Smooth muscle cell of the pulmonary artery (primary cell): ENCODE results near the gene PITPNC1. TPM values are rescaled to one million over a fixed set of nuclear protein-coding genes. Genes with fewer than 3 reads are reported as not detected.

Experiments used
- total RNA-seq: library from RNA; depleted of rRNA; stranded (reverse); fragments of >200 nt; gene quantifications from 2 replicates; pipeline ENCODE4 v1.2.3, GENCODE V29; 2014

Gene PITPNC1
- total RNA-seq = 23.2 and 25.7 TPM in 2 replicates

DNA sequence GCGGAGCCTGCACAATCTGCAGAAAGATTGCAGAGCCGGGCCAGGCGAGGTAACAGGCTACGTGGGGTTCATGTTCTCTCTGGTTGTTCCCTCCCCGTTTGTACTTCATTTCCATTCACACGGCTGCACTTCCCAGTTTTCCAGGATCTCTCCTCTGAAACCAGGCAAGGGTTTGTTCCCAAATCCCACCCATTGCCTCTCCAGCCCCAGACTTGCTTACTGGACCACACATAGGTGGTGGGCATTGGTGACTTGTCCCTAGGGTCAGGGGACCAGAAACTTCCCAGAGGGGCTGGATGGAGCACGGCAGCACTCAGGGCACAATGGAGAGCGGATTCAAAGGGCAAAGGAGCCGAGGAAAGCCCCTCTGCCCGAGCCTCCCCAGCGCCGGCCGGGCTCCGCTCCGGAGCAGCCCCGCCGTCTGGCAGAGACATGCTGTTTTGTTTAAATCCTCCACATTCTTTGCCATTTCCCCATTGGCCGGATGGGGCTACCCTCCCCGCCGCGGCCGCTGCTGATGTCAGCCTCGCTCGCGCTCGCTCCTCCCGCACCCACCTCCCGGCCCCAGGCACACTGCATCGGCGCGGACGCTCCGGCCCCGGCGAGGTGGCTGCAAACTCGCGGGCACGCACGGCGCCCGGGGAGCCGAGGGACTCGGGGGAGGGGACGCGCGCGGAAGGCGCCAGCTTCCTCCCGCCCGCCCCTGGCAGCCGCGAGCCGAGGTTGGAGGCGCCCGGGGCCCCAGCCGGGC lies at the start of gene PITPNC1:
PITPNC1 (plus strand) TSS at position 545 of the 751 bp plus-strand sequence.

DNA sequence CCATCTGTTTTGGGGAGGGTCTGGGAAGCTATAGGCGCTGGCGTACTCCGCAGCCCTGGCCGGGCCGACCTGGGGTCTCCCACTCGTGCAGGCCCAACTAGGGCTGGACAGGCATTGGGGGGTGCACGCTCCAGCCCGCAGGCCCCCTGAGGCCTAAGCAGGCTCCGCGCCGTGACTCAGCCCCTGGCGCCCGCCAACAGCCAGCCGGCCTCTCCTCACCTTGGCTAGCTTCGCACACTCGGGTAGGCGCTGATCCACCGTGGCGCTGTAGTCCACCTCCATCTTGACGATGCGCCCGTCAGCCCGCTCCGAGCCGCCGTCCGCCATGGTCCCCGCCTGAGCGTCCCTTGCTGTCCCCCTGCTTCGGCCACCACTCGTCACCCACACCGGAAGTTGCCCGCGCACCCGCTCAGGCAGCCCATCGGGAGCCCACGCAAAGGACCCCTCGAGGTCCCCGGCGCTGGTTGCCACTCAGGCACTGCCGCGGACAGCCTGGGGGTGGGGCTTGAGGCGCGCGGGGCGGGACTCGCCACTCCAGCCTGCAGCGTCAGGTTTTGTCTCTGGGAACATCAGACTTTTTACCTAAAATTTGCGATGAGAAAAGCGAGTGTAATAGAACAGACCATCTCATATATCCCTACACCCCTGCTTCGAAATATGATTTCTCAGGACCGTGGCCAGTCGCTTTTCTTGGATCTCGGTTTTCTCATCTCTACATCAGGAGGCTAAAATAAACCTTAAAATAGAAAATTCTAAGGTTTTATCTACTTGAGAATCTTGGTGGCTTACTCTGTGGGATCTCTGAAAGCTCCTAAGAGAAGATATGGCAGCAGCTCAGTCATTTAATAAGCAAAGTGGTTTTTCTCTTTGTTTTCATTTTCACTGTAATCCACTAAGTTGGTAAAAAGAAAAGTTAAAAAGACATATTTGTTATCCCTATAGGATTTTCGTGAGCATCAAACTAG lies 10.6 kb upstream of the PITPNC1 start, which contains the start of gene PSMD12:
PSMD12 (minus strand) TSS at position 385 of the 965 bp plus-strand sequence; CDS start at position 327, 58 bp downstream.

DNA sequence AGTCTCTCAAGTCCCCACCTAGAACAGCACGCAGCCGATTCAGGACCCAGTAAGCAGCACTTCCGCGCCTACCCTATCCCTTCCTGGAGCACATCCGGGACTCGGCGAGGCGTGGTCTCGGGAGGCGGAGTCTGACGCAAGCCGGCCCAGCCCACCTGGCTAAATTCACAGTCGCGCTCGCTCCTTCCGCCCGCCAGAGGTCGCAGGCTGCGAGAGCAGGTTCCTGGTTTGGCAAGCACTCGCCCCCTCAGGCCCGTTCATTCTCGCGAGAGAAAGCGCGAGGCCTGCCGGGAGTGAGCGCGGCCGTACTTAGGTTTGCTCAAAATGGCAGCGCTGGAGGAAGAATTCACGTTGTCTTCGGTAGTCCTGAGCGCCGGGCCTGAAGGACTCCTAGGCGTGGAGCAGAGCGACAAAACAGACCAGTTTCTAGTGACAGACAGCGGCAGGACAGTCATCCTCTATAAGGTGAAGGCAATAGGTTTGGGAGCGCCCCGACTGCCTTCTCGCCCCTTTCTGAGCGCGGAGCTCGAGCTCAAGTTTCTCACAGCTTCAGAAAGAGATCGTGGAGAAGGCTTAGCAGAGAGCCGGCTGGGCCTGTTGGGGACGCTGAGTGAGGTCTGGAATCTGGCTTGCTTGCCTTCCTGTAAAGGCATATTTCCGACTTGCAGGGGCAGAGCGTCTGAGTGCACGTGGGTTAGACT lies 340.7 kb downstream of the PITPNC1 start, which contains the start of gene NOL11:
NOL11 (plus strand) TSS at position 313 of the 701 bp plus-strand sequence; CDS start at position 325, 12 bp downstream.

Other genes with a start within 250 kb of the PITPNC1 start
- 53.6 and 55.1 TPM in 2 replicates for gene HELZ, start 132.1 kb upstream of the PITPNC1 start, total RNA-seq
- 29.2 and 35.2 TPM in 2 replicates for gene PSMD12, start 10.7 kb upstream of the PITPNC1 start, total RNA-seq